ENCODE measurements around the gene PM20D2.

Gene PM20D2

GRCh38 chr6:89204096-89204495, 58.2 kb downstream of the PM20D2 start:
- DNase-seq, result no peak

GRCh38 chr6:89205819-89206218, 60.0 kb downstream of the PM20D2 start:
- no peak for DNase-seq

GRCh38 chr6:89208551-89208950, 62.7 kb downstream of the PM20D2 start:
- DNase-seq, result no peak

- DNase-seq, result no peak
These were observed 63.6 kb downstream of the PM20D2 start for GRCh38 chr6:89209457-89209856.

- no peak for DNase-seq
These were observed 66.6 kb downstream of the PM20D2 start for GRCh38 chr6:89212472-89212871.

- no peak for DNase-seq
These were observed 68.3 kb downstream of the PM20D2 start for GRCh38 chr6:89214197-89214596.

All from inflammatory macrophage treated with lipopolysaccharide for 1 hour (primary cell).